IPS-NIHi11 (cell line): ENCODE results near the gene CCDC81.
A peak's percentile ranks its signal among the peaks of the same experiment; 100 is the strongest.

ENCODE experiments used
- DNase-seq: peaks from one replicate; pipeline ENCODE4 v3.0.0; 2012; ENCODE audit warnings: mixed read lengths, low spot score

The CCDC81 gene

GRCh38 chr11:86440843-86441242, 66.2 kb downstream of the CCDC81 start:
- no peak for DNase-seq

- no peak for DNase-seq
These were observed 67.7 kb downstream of the CCDC81 start for GRCh38 chr11:86442420-86442819.

GRCh38 chr11:86442827-86443226, 68.1 kb downstream of the CCDC81 start:
- no peak for DNase-seq

GRCh38 chr11:86443415-86443814, 68.7 kb downstream of the CCDC81 start:
- DNase-seq = no peak

- no peak for DNase-seq
These were observed 70.3 kb downstream of the CCDC81 start for GRCh38 chr11:86444981-86445380.

GRCh38 chr11:86446163-86446923, 71.7 kb downstream of the CCDC81 start:
- DNase-seq = no peak

GRCh38 chr11:86446924-86447285, 72.2 kb downstream of the CCDC81 start:
- DNase-seq = no peak

GRCh38 chr11:86447763-86448480, 73.2 kb downstream of the CCDC81 start:
- no peak for DNase-seq

GRCh38 chr11:86449993-86450629, 75.4 kb downstream of the CCDC81 start:
- DNase-seq = no peak

- DNase-seq = no peak
These were observed 78.8 kb downstream of the CCDC81 start for GRCh38 chr11:86453290-86454030.

GRCh38 chr11:86456075-86456939, 81.6 kb downstream of the CCDC81 start:
- DNase-seq = peak; percentile 85

- no peak for DNase-seq
These were observed 83.8 kb downstream of the CCDC81 start for GRCh38 chr11:86458294-86459001.

GRCh38 chr11:86459002-86459385, 84.3 kb downstream of the CCDC81 start:
- DNase-seq = no peak

GRCh38 chr11:86459682-86460460, 85.2 kb downstream of the CCDC81 start:
- peak; percentile 52 for DNase-seq

GRCh38 chr11:86460461-86461385, 86.0 kb downstream of the CCDC81 start:
- DNase-seq = no peak

- no peak for DNase-seq
These were observed 87.2 kb downstream of the CCDC81 start for GRCh38 chr11:86461892-86462291.

GRCh38 chr11:86463120-86463519, 88.4 kb downstream of the CCDC81 start:
- DNase-seq = no peak

GRCh38 chr11:86463955-86464354, 89.3 kb downstream of the CCDC81 start:
- DNase-seq = no peak
